Measurements from ENCODE around the gene ARHGAP6. TPM values are rescaled to one million over a fixed set of nuclear protein-coding genes. Genes with fewer than 3 reads are reported as not detected.
A peak's percentile ranks its signal among the peaks of the same experiment; 100 is the strongest.

Gene ARHGAP6
- total RNA-seq, 6 experiments from 2014 or later: 0.38 to 1.2 (median 0.78) TPM

GRCh38 chrX:11351375-11352295 is 314.1 kb downstream of the ARHGAP6 start:
- WGBS (ENCODE audit: insufficient coverage, low coverage, low lambda C conversion rate, missing lambda C conversion rate): 48% methylated on average over 9 of the region's 11 CpGs
- ATAC-seq (no peak), DNase-seq (peak in 1 of 3 donors; percentile 42)
- no peaks in the 10 kb centered on the region for H3K36me3 ChIP-seq
- H3K4me3 ChIP-seq: no peak overlapping the region
- no peak for TF ChIP-seq CTCF (IDR thresholded peaks at IDR 0.05)
- TF ChIP-seq POLR2A (IDR thresholded peaks at IDR 0.05): no peak
- H3K27ac ChIP-seq: no peak overlapping the region
- no peaks in the 10 kb centered on the region for H3K4me1 ChIP-seq
- no peaks in the 10 kb centered on the region for H3K9me3 ChIP-seq
- intact Hi-C loops (cut with DNase I): no loop called here
- no peaks in the 10 kb centered on the region for H3K27me3 ChIP-seq

- 49% methylated on average over 2 of the region's 2 CpGs for WGBS (ENCODE audit: insufficient coverage, low coverage, low lambda C conversion rate, missing lambda C conversion rate)
- Histone ChIP-seq H3K4me1 (no peaks in the 10 kb centered on the region), H3K9me3 (no peaks in the 10 kb centered on the region), H3K4me3 (no peak overlapping the region), H3K27ac (no peak overlapping the region), H3K36me3 (no peaks in the 10 kb centered on the region), H3K27me3 (no peaks in the 10 kb centered on the region)
- no peak for ATAC-seq
- TF ChIP-seq POLR2A (IDR thresholded peaks at IDR 0.05) (no peak), CTCF (IDR thresholded peaks at IDR 0.05) (no peak)
- no peak for DNase-seq
- intact Hi-C loops (cut with DNase I): no loop called here
Measured at GRCh38 chrX:11349661-11350337, 315.9 kb downstream of the ARHGAP6 start.

GRCh38 chrX:11349020-11349419 is 316.7 kb downstream of the ARHGAP6 start:
- H3K4me1 ChIP-seq: no peaks in the 10 kb centered on the region
- H3K9me3 ChIP-seq: no peaks in the 10 kb centered on the region
- H3K27me3 ChIP-seq: no peaks in the 10 kb centered on the region
- WGBS (ENCODE audit: insufficient coverage, low coverage, low lambda C conversion rate, missing lambda C conversion rate): 60% methylated on average over 1 of the region's 1 CpG
- H3K36me3 ChIP-seq: no peaks in the 10 kb centered on the region
- intact Hi-C loops (cut with DNase I): no loop called here
- DNase-seq: no peak
- no peak for ATAC-seq
- TF ChIP-seq CTCF (IDR thresholded peaks at IDR 0.05): no peak
- TF ChIP-seq POLR2A (IDR thresholded peaks at IDR 0.05): no peak
- H3K27ac ChIP-seq: no peak overlapping the region
- no peak overlapping the region for H3K4me3 ChIP-seq

- WGBS (ENCODE audit: insufficient coverage, low coverage, low lambda C conversion rate, missing lambda C conversion rate): 29% methylated on average over 3 of the region's 3 CpGs
- no peak for DNase-seq
- Histone ChIP-seq H3K9me3 (no peaks in the 10 kb centered on the region), H3K4me3 (no peak overlapping the region), H3K27me3 (no peaks in the 10 kb centered on the region), H3K4me1 (no peaks in the 10 kb centered on the region), H3K36me3 (no peaks in the 10 kb centered on the region), H3K27ac (no peak overlapping the region)
- TF ChIP-seq POLR2A (IDR thresholded peaks at IDR 0.05): no peak
- no peak for TF ChIP-seq CTCF (IDR thresholded peaks at IDR 0.05)
- intact Hi-C loops (cut with DNase I): no loop called here
- ATAC-seq: no peak
Measured at GRCh38 chrX:11347300-11347699, 318.4 kb downstream of the ARHGAP6 start.
